K562 (cell line): ENCODE data around the gene ACTN3. TPM values are rescaled to one million over a fixed set of nuclear protein-coding genes. Genes with fewer than 3 reads are reported as not detected.
A peak's percentile ranks its signal among the peaks of the same experiment; 100 is the strongest.

Experiments used
- ARID3B ChIP-seq: fragments of 250-450 bp; sonication (Bioruptor Pico); IDR thresholded peaks from 2 replicates; pipeline ENCODE4 v1.4.0; 2020; ENCODE audit warnings: borderline replicate concordance
- BDP1 ChIP-seq: IDR thresholded peaks from 3 replicates; pipeline ENCODE4 v1.6.1; 2011; ENCODE audit not compliant: insufficient read length, insufficient read depth
- EWSR1 ChIP-seq: fragments of 450-650 bp; IDR thresholded peaks from 2 replicates; pipeline ENCODE4 v1.6.1; 2018; ENCODE audit warnings: borderline replicate concordance, mild to moderate bottlenecking, low read depth, moderate library complexity; ENCODE audit not compliant: partially characterized antibody
- FIP1L1 ChIP-seq: fragments of 200-400 bp; formaldehyde crosslinking; IDR thresholded peaks from 2 replicates; pipeline ENCODE4 v1.6.1; 2018; ENCODE audit warnings: mild to moderate bottlenecking, low read depth, low read length; ENCODE audit not compliant: poor library complexity, severe bottlenecking
- HMGXB4 ChIP-seq: sonication (generic); formaldehyde crosslinking; IDR thresholded peaks from 2 replicates; pipeline ENCODE4 v1.8.1; 2023; ENCODE audit warnings: mild to moderate bottlenecking, missing genetic modification reagents
- HOMEZ ChIP-seq: fragments of 250-450 bp; sonication (Bioruptor Pico); IDR thresholded peaks from 2 replicates; pipeline ENCODE4 v1.4.0; 2020; ENCODE audit warnings: mild to moderate bottlenecking, moderate library complexity
- REST ChIP-seq, 2 experiments: fragments of 450-650 bp; formaldehyde crosslinking in 1 of 2; IDR thresholded peaks; 2 replicates each; pipeline versions ENCODE4 v1.4.0 to v1.6.1; 2014 to 2020; ENCODE audit warnings: mild to moderate bottlenecking in 2 of 2, borderline replicate concordance in 1 of 2, low read depth in 1 of 2
- TAF15 ChIP-seq: fragments of 200-400 bp; formaldehyde crosslinking; IDR thresholded peaks from 2 replicates; pipeline ENCODE4 v1.6.1; 2017; ENCODE audit warnings: mild to moderate bottlenecking, low read depth, low read length, moderate library complexity
- ZNF134 ChIP-seq: fragments of 250-450 bp; sonication (Bioruptor Pico); conservative IDR thresholded peaks from 2 replicates; pipeline ENCODE4 v1.4.0; 2020
- ZNF507 ChIP-seq: conservative IDR thresholded peaks from 2 replicates; pipeline ENCODE4 v1.6.1; 2017; ENCODE audit warnings: missing genetic modification characterization, missing compliant biosample characterization
- ZNF668 ChIP-seq: fragments of 250-450 bp; sonication (Bioruptor Pico); IDR thresholded peaks from 2 replicates; pipeline ENCODE4 v1.8.0; 2022; ENCODE audit warnings: mild to moderate bottlenecking, inconsistent platforms
- ZNF699 ChIP-seq: fragments of 250-450 bp; sonication (Bioruptor Pico); IDR thresholded peaks from 2 replicates; pipeline ENCODE4 v1.8.0; 2021; ENCODE audit warnings: mild to moderate bottlenecking, moderate library complexity; ENCODE audit not compliant: insufficient replicate concordance
- polyA plus RNA-seq, 8 experiments: library from polyadenylated mRNA; depleted of rRNA in 4 of 8; stranded (reverse) in 5 of 8; unstranded in 3 of 8; fragments of >200 nt; fragmentation: Nextera tagmentation in 2 of 8; fragmentation: Illumina TruSeq in 1 of 8; extraction: Ambion mirVana in 2 of 8; extraction: Trizol in 1 of 8; gene quantifications; 2 replicates each; pipeline versions ENCODE4 v1.2.1 to v1.2.3, GENCODE V29; 2011 to 2014; ENCODE audit warnings: inconsistent platforms in 1 of 8, missing spikeins in 1 of 8
- total RNA-seq, 7 experiments: library from RNA; depleted of rRNA in 6 of 7; stranded (reverse); fragments of >200 nt in 6 of 7; fragmentation: Illumina TruSeq in 2 of 7; extraction: Trizol in 2 of 7; gene quantifications; 2 replicates each; pipeline versions ENCODE4 v1.2.1 to v1.2.3, GENCODE V29; 2011 to 2021; ENCODE audit warnings: low replicate concordance in 1 of 7

The ACTN3 gene
- total and polyA plus RNA-seq, 9 of the 15 experiments (the other 6 are each of a cell fraction or from before 2014, with no cell fraction given), result not detected

- TF ChIP-seq HMGXB4 (CRISPR knock-in tag) (no peak), ZNF699 (CRISPR knock-in tag) (no peak), FIP1L1 (no peak), ZNF507 (no peak), HOMEZ (no peak), ZNF134 (no peak), TAF15 (no peak), ZNF668 (CRISPR knock-in tag) (no peak), BDP1 (no peak), ARID3B (CRISPR knock-in tag) (no peak), EWSR1 (no peak), REST (IDR thresholded peaks at IDR 0.05; ENCODE audit: borderline replicate concordance) (no peak), REST (CRISPR knock-in tag; IDR thresholded peaks at IDR 0.05; ENCODE audit: low read depth) (0 out of 2 replicates have a peak, but pooled peaks have one; percentile 60)
These were observed 36.3 kb upstream of the ACTN3 start, which contains the start of gene BBS1 (continued) for GRCh38 chr11:66510271-66510989.
